ENCODE results near the gene ITPRIP.

ITPRIP gene

GRCh38 chr10:104350127-104350635 is 11.9 kb upstream of the ITPRIP start:
- no peak for DNase-seq (ENCODE audit: low spot score)
- TF ChIP-seq CTCF (IDR thresholded peaks at IDR 0.05), result peak; percentile 32
- peak overlapping the region; percentile 14 for H3K4me3 ChIP-seq
- peak overlapping the region in 1 of 2 donors; percentile 53 for H3K27ac ChIP-seq

- peak overlapping the region in 1 of 2 donors; percentile 53 for H3K27ac ChIP-seq
- DNase-seq (ENCODE audit: low spot score), result no peak
- peak overlapping the region; percentile 14 for H3K4me3 ChIP-seq
- TF ChIP-seq CTCF (IDR thresholded peaks at IDR 0.05), result no peak
Observed at GRCh38 chr10:104349623-104350126, 11.4 kb upstream of the ITPRIP start.

- no peak for DNase-seq (ENCODE audit: low spot score)
- TF ChIP-seq CTCF (IDR thresholded peaks at IDR 0.05), result no peak
- no peak overlapping the region for H3K4me3 ChIP-seq
- no peak overlapping the region for H3K27ac ChIP-seq
Observed at GRCh38 chr10:104348601-104349000, 10.3 kb upstream of the ITPRIP start.

GRCh38 chr10:104347295-104348045 is 9.2 kb upstream of the ITPRIP start:
- TF ChIP-seq CTCF (IDR thresholded peaks at IDR 0.05), result no peak
- DNase-seq (ENCODE audit: low spot score), result no peak
- H3K4me3 ChIP-seq, result no peak overlapping the region
- H3K27ac ChIP-seq, result no peak overlapping the region

- DNase-seq (ENCODE audit: low spot score), result no peak
- Histone ChIP-seq H3K4me3 (no peak overlapping the region), H3K27ac (no peak overlapping the region)
- no peak for TF ChIP-seq CTCF (IDR thresholded peaks at IDR 0.05)
Observed at GRCh38 chr10:104345941-104346340, 7.7 kb upstream of the ITPRIP start.

- no peak overlapping the region for H3K4me3 ChIP-seq
- no peak overlapping the region for H3K27ac ChIP-seq
- TF ChIP-seq CTCF (IDR thresholded peaks at IDR 0.05), result no peak
- DNase-seq (ENCODE audit: low spot score), result no peak
Observed at GRCh38 chr10:104345515-104345914, 7.2 kb upstream of the ITPRIP start.

GRCh38 chr10:104344219-104344618 is 6.0 kb upstream of the ITPRIP start:
- H3K27ac ChIP-seq, result no peak overlapping the region
- TF ChIP-seq CTCF (IDR thresholded peaks at IDR 0.05), result no peak
- DNase-seq (ENCODE audit: low spot score), result no peak
- no peak overlapping the region for H3K4me3 ChIP-seq
